ENCODE results near the gene EYS. TPM values are rescaled to one million over a fixed set of nuclear protein-coding genes. Genes with fewer than 3 reads are reported as not detected.

The EYS gene
- total and polyA plus RNA-seq, 2 of the 8 experiments (the other 6 are each of a cell fraction or from before 2014, with no cell fraction given): 0.05 to 0.13 TPM

DNA sequence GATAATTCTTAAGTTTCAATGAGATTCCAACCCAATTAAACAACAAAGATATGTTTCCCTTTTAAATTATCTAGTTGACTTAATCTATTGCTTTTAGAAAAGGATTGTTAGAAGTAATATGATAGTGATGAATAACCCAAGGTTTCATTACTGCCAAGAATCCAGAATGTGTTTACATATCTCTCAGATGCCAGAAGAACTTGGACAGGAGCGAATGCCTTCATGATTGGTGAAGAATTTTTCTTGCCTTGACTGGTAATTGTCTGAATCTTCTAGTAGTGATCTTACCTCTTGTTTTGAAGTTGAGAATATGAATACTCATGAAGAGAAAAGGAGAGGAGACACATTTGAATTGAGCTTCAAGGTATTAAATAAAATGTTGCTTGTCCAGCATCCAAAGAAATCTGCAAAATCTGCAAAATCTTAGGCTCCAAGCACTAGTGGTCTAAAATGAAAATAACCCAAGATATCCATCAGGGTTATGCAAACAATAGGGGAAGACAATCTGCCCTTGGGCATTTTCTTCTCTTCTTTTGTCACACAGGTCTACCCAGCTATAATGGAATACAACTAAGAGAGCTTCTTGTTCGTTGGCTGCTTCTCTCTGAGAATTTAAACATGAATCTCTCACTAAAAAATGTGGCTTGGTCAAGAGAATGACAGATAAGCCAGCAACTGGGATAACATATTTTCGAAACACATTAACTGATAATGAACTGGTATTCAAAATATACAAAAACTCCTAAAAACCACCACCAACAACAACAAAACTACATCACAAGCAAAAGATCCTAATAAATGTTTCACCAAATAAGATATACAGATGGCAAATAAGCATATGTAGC is 928.9 kb downstream of the EYS start:
- no peaks in the 10 kb centered on the region for H3K79me1 ChIP-seq (ENCODE audit: low read depth, low read length)

More for the DNA sequence above, 928.9 kb downstream of the EYS start:
- peaks cover 0 to 4% of the 10 kb centered on the region in 2 experiments; a peak in 2 of 4 replicates for H3K9me3 ChIP-seq (ENCODE audit: insufficient read depth in 2 of 2, low read depth in 1 of 2, low read length in 1 of 2)
- H3K27ac ChIP-seq (ENCODE audit: low read depth, low read length): no peak overlapping the region
- TF ChIP-seq HDAC6 (IDR thresholded peaks at IDR 0.05; ENCODE audit: low read depth, low read length): no peak
- no peak for TF ChIP-seq PHF8 (conservative IDR thresholded peaks at IDR 0.05; ENCODE audit: low read depth, low read length)
- H4K8ac ChIP-seq (ENCODE audit: extremely low read depth, insufficient read depth, low read length): no peak overlapping the region
- no peak overlapping the region for H3K56ac ChIP-seq (replicated peaks; ENCODE audit: insufficient read length, low read depth, low read length)
- H2BK12ac ChIP-seq (ENCODE audit: low read depth, low read length): no peak overlapping the region
- no peak overlapping the region for H3K4me2 ChIP-seq (ENCODE audit: insufficient read depth in 1 of 2, low read depth in 2 of 2, low read length in 2 of 2)
- 95% methylated on average over 3 of the region's 3 CpGs; no CpG with 5 or more reads in 1 of the 2 experiments for WGBS, 2 experiments (ENCODE audit: extremely low coverage in 1 of 2, insufficient coverage in 1 of 2, insufficient read length in 1 of 2, insufficient replicate concordance in 2 of 2, low coverage in 1 of 2, low lambda C conversion rate in 2 of 2, missing lambda C conversion rate in 1 of 2)
- no peak overlapping the region for H3K4ac ChIP-seq (replicated peaks; ENCODE audit: insufficient read length, low read depth, low read length)
- H3K23me2 ChIP-seq (ENCODE audit: low read depth, low read length): no peaks in the 10 kb centered on the region
- H3K79me2 ChIP-seq (ENCODE audit: control insufficient read depth in 1 of 2, insufficient read depth in 2 of 2, low read length in 2 of 2): no peaks in the 10 kb centered on the region
- no peak overlapping the region for H4K5ac ChIP-seq (ENCODE audit: insufficient read length, low read depth, low read length)
- no peak overlapping the region for H3K23ac ChIP-seq (ENCODE audit: insufficient read length)
- no peak overlapping the region for H3K9ac ChIP-seq (replicated peaks in 1 of 4; ENCODE audit: extremely low read depth in 1 of 4, low read depth in 3 of 4, low read length in 3 of 4)
- H2AK5ac ChIP-seq (ENCODE audit: low read depth, low read length): no peak overlapping the region
- no peak overlapping the region for H2BK120ac ChIP-seq (replicated peaks; ENCODE audit: low read depth, low read length)
- H4K20me1 ChIP-seq (replicated peaks in 1 of 2; ENCODE audit: control insufficient read depth in 1 of 2, insufficient read depth in 2 of 2, low read length in 2 of 2): no peaks in the 10 kb centered on the region
- H2BK15ac ChIP-seq (ENCODE audit: low read length): no peak overlapping the region
- no peaks in the 10 kb centered on the region for H3K36me3 ChIP-seq (ENCODE audit: control insufficient read depth in 2 of 4, insufficient read depth in 4 of 4, low read length in 3 of 4)
- FAIRE-seq (no peak), DNase-seq (ENCODE audit: low read depth in 1 of 2, low spot score in 2 of 2) (no peak)
- no peak overlapping the region for H2BK5ac ChIP-seq (ENCODE audit: low read depth, low read length)
- H4K91ac ChIP-seq (replicated peaks; ENCODE audit: insufficient read length, low read length): no peak overlapping the region
- no peak overlapping the region for H3K4me3 ChIP-seq (ENCODE audit: extremely low read depth in 1 of 4, insufficient read depth in 2 of 4, low read depth in 3 of 4, low read length in 4 of 4)
- POLR2A ChIA-PET (ENCODE audit: partially characterized antibody): no interaction called here
- no peak overlapping the region for H3K18ac ChIP-seq (ENCODE audit: extremely low read depth, low read length)
- H2BK20ac ChIP-seq (ENCODE audit: low read length): no peak overlapping the region
- H3K14ac ChIP-seq (ENCODE audit: insufficient read length): no peak overlapping the region
- no peaks in the 10 kb centered on the region for H3K27me3 ChIP-seq (replicated peaks in 1 of 4; ENCODE audit: control insufficient read depth in 3 of 4, extremely low read depth in 1 of 4, insufficient read depth in 3 of 4, low read length in 3 of 4)
- no peak overlapping the region for H2AFZ ChIP-seq (ENCODE audit: low read length)
- H3K4me1 ChIP-seq (replicated peaks in 1 of 4; ENCODE audit: control insufficient read depth in 3 of 4, insufficient read depth in 4 of 4, low read length in 3 of 4): no peaks in the 10 kb centered on the region
- CTCF ChIA-PET (ENCODE audit: partially characterized antibody): interaction anchor here (0.6 kb wide), 1 partner anchor 56 kb away, joined by 5 read pairs; no protein-coding TSS in a partner anchor

All from H1 (cell line).